HG02763 (cell line): ENCODE data around the gene ABL2.
A peak's percentile ranks its signal among the peaks of the same experiment; 100 is the strongest.
"Not testable (repeated sequence)": the region's sequence is repeated elsewhere in the genome, so short reads cannot be mapped to it uniquely, and the experiment has no call there.

Source experiments
- ATAC-seq: cut with Tn5 transposase; IDR thresholded peaks from one replicate; pipeline ENCODE4 v1.9.1; 2021; ENCODE audit warnings: mild to moderate bottlenecking, moderate library complexity; ENCODE audit not compliant: unreplicated experiment

Gene ABL2

GRCh38 chr1:179137617-179138255 lies 91.7 kb downstream of the ABL2 start:
- no peak for ATAC-seq

GRCh38 chr1:179135707-179136106 lies 93.8 kb downstream of the ABL2 start:
- ATAC-seq: not testable (repeated sequence)

GRCh38 chr1:179135168-179135567 lies 94.3 kb downstream of the ABL2 start:
- not testable (repeated sequence) for ATAC-seq

- peak; percentile 92 for ATAC-seq
Observed at GRCh38 chr1:179129702-179130473, 99.6 kb downstream of the ABL2 start.

GRCh38 chr1:179128520-179128919 lies 101.0 kb downstream of the ABL2 start:
- ATAC-seq: no peak

- no peak for ATAC-seq
Observed at GRCh38 chr1:179127163-179127895, 102.1 kb downstream of the ABL2 start.

GRCh38 chr1:179126338-179127060 lies 103.0 kb downstream of the ABL2 start:
- no peak for ATAC-seq

GRCh38 chr1:179124873-179125272 lies 104.6 kb downstream of the ABL2 start:
- no peak for ATAC-seq

GRCh38 chr1:179121159-179121938 lies 108.1 kb downstream of the ABL2 start:
- no peak for ATAC-seq

- ATAC-seq: no peak
Observed at GRCh38 chr1:179120736-179121135, 108.7 kb downstream of the ABL2 start.

- ATAC-seq: no peak
Observed at GRCh38 chr1:179119513-179119912, 110.0 kb downstream of the ABL2 start.

GRCh38 chr1:179115181-179115580 lies 114.3 kb downstream of the ABL2 start:
- ATAC-seq: no peak

GRCh38 chr1:179108644-179109043 lies 120.8 kb downstream of the ABL2 start:
- no peak for ATAC-seq

- no peak for ATAC-seq
Observed at GRCh38 chr1:179107706-179108629, 121.5 kb downstream of the ABL2 start.

GRCh38 chr1:179105393-179105792 lies 124.1 kb downstream of the ABL2 start:
- ATAC-seq: no peak

GRCh38 chr1:179104611-179105250 lies 124.7 kb downstream of the ABL2 start:
- ATAC-seq: no peak

GRCh38 chr1:179103999-179104398 lies 125.5 kb downstream of the ABL2 start:
- no peak for ATAC-seq

- ATAC-seq: no peak
Observed at GRCh38 chr1:179101566-179101965, 127.9 kb downstream of the ABL2 start.

GRCh38 chr1:179099891-179100290 lies 129.6 kb downstream of the ABL2 start:
- no peak for ATAC-seq
